GM12878 (cell line): ENCODE measurements around the gene SETD7. TPM values are rescaled to one million over a fixed set of nuclear protein-coding genes. Genes with fewer than 3 reads are reported as not detected.

Source experiments
- ASH2L ChIP-seq: fragments of 300-600, 200-600 bp; sonication (generic); IDR thresholded peaks from 2 replicates; pipeline ENCODE4 v1.6.1; 2017; ENCODE audit warnings: low read depth, mild to moderate bottlenecking, borderline replicate concordance
- CBFB ChIP-seq: IDR thresholded peaks from 2 replicates; pipeline ENCODE4 v1.6.1; 2016; ENCODE audit warnings: antibody characterized with exemption, low read depth
- DPF2 ChIP-seq: fragments of 450-650 bp; IDR thresholded peaks from 2 replicates; pipeline ENCODE4 v1.6.1; 2017; ENCODE audit warnings: mild to moderate bottlenecking
- HDGF ChIP-seq: fragments of 450-650 bp; IDR thresholded peaks from 2 replicates; pipeline ENCODE4 v1.6.1; 2016; ENCODE audit warnings: antibody characterized with exemption
- NRF1 ChIP-seq: conservative IDR thresholded peaks from 2 replicates; pipeline ENCODE4 v1.6.1; 2011; ENCODE audit warnings: mild to moderate bottlenecking, low read depth, low read length, improper control_type of control experiment
- PKNOX1 ChIP-seq: fragments of 450-650 bp; IDR thresholded peaks from 2 replicates; pipeline ENCODE4 v1.6.1; 2016; ENCODE audit warnings: mild to moderate bottlenecking
- POLR2A ChIP-seq: IDR thresholded peaks from 2 replicates; pipeline ENCODE4 v1.6.1; 2011; ENCODE audit warnings: low read depth, mild to moderate bottlenecking, low read length
- POLR2AphosphoS2 ChIP-seq: IDR thresholded peaks from 2 replicates; pipeline ENCODE4 v1.6.1; 2011; ENCODE audit warnings: low read depth, mild to moderate bottlenecking, low read length, improper control_type of control experiment, moderate library complexity
- POLR2AphosphoS5 ChIP-seq: IDR thresholded peaks from 2 replicates; pipeline ENCODE4 v1.6.1; 2011; ENCODE audit warnings: mild to moderate bottlenecking, low read length, inconsistent platforms
- POU2F2 ChIP-seq: IDR thresholded peaks from 3 replicates; pipeline ENCODE4 v1.6.1; 2011; ENCODE audit warnings: low read depth, mild to moderate bottlenecking, low read length, borderline replicate concordance
- RELA ChIP-seq: fragments of 450-650 bp; IDR thresholded peaks from 2 replicates; pipeline ENCODE4 v1.8.0; 2014; ENCODE audit warnings: borderline replicate concordance; ENCODE audit not compliant: partially characterized antibody
- RELB ChIP-seq: fragments of 450-650 bp; IDR thresholded peaks from 2 replicates; pipeline ENCODE4 v1.6.1; 2017; ENCODE audit warnings: low read depth, mild to moderate bottlenecking, moderate library complexity
- RUNX3 ChIP-seq: IDR thresholded peaks from 2 replicates; pipeline ENCODE4 v1.6.1; 2012; ENCODE audit warnings: low read length, inconsistent platforms
- SPI1 ChIP-seq: IDR thresholded peaks from 2 replicates; pipeline ENCODE4 v1.6.1; 2011; ENCODE audit warnings: low read depth, mild to moderate bottlenecking, low read length, moderate library complexity, borderline replicate concordance; ENCODE audit not compliant: insufficient read depth
- ZNF207 ChIP-seq: fragments of 450-650 bp; IDR thresholded peaks from 2 replicates; pipeline ENCODE4 v1.6.1; 2014; ENCODE audit warnings: antibody characterized with exemption, mild to moderate bottlenecking, borderline replicate concordance
- ZSCAN29 ChIP-seq: fragments of 450-650 bp; IDR thresholded peaks from 2 replicates; pipeline ENCODE4 v1.6.1; 2017; ENCODE audit warnings: mild to moderate bottlenecking, moderate library complexity
- polyA plus RNA-seq, 11 experiments: library from polyadenylated mRNA; depleted of rRNA in 4 of 11; unstranded in 6 of 11; stranded (reverse) in 5 of 11; fragments of >200 nt; fragmentation: Nextera tagmentation in 4 of 11; fragmentation: Illumina TruSeq in 1 of 11; extraction: Ambion mirVana in 4 of 11; extraction: Trizol in 1 of 11; gene quantifications; 1 replicate in 1 of 11; 2 replicates in 10 of 11; pipeline versions ENCODE4 v1.2.1 to v1.2.3, GENCODE V29; 2011 to 2016; ENCODE audit warnings: inconsistent platforms in 2 of 11, missing spikeins in 2 of 11, low read depth in 1 of 11
- total RNA-seq, 4 experiments: library from RNA; depleted of rRNA in 3 of 4; stranded (reverse); fragments of >200 nt in 3 of 4; fragmentation: Illumina TruSeq in 1 of 4; extraction: Trizol in 1 of 4; gene quantifications; 2 replicates each; pipeline versions ENCODE4 v1.2.1 to v1.2.3, GENCODE V29; 2013 to 2021
- TF ChIP-seq, protein P1 (sequence below): IDR thresholded peaks from 2 replicates; pipeline ENCODE4 v1.6.1; 2012; ENCODE audit warnings: low read depth, low read length, improper control_type of control experiment
- TF ChIP-seq, protein P2 (sequence below): fragments of 450-650 bp; IDR thresholded peaks from 2 replicates; pipeline ENCODE4 v1.6.1; 2017; ENCODE audit warnings: mild to moderate bottlenecking
- TF ChIP-seq, protein P3 (sequence below): IDR thresholded peaks from 2 replicates; pipeline ENCODE4 v1.6.1; 2011; ENCODE audit warnings: mild to moderate bottlenecking, low read depth, low read length, moderate library complexity; ENCODE audit not compliant: insufficient replicate concordance
- TF ChIP-seq, protein P4 (sequence below): fragments of 450-650 bp; IDR thresholded peaks from 2 replicates; pipeline ENCODE4 v1.6.1; 2018; ENCODE audit warnings: mild to moderate bottlenecking, low read depth, moderate library complexity; ENCODE audit not compliant: partially characterized antibody

SETD7 gene
- total and polyA plus RNA-seq, 10 of the 15 experiments (the other 5 are each of a cell fraction or from before 2014, with no cell fraction given) = 0.03 to 0.82 (median 0.44) TPM

- TF ChIP-seq NRF1 (peak; percentile 55), POU2F2 (peak; percentile 27; the same call in 1 of the 3 replicates), RELB (peak; percentile 44; the same call in 1 of the 2 replicates), PKNOX1 (peak; percentile 87), ASH2L (peak; percentile 81; the same call in 1 of the 2 replicates), HDGF (peak; percentile 92), ZSCAN29 (no peak), POLR2A (peak; percentile 91), CBFB (peak; percentile 75; the same call in 1 of the 2 replicates), RUNX3 (0 out of 2 replicates have a peak, but pooled peaks have one; percentile 4), ZNF207 (peak; percentile 69), POLR2AphosphoS5 (peak; percentile 65; the same call in 1 of the 2 replicates), DPF2 (peak; percentile 57; the same call in 1 of the 2 replicates), POLR2AphosphoS2 (peak; percentile 66; the same call in 1 of the 2 replicates), RELA (peak; percentile 26), SPI1 (peak; percentile 29; the same call in 1 of the 2 replicates)
- TF ChIP-seq, protein P1, sequence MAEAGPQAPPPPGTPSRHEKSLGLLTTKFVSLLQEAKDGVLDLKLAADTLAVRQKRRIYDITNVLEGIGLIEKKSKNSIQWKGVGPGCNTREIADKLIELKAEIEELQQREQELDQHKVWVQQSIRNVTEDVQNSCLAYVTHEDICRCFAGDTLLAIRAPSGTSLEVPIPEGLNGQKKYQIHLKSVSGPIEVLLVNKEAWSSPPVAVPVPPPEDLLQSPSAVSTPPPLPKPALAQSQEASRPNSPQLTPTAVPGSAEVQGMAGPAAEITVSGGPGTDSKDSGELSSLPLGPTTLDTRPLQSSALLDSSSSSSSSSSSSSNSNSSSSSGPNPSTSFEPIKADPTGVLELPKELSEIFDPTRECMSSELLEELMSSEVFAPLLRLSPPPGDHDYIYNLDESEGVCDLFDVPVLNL = peak; percentile 69; the same call in 1 of the 2 replicates
- TF ChIP-seq, protein P2, sequence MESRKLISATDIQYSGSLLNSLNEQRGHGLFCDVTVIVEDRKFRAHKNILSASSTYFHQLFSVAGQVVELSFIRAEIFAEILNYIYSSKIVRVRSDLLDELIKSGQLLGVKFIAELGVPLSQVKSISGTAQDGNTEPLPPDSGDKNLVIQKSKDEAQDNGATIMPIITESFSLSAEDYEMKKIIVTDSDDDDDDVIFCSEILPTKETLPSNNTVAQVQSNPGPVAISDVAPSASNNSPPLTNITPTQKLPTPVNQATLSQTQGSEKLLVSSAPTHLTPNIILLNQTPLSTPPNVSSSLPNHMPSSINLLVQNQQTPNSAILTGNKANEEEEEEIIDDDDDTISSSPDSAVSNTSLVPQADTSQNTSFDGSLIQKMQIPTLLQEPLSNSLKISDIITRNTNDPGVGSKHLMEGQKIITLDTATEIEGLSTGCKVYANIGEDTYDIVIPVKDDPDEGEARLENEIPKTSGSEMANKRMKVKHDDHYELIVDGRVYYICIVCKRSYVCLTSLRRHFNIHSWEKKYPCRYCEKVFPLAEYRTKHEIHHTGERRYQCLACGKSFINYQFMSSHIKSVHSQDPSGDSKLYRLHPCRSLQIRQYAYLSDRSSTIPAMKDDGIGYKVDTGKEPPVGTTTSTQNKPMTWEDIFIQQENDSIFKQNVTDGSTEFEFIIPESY = peak; percentile 52; the same call in 1 of the 2 replicates
- TF ChIP-seq, protein P3, sequence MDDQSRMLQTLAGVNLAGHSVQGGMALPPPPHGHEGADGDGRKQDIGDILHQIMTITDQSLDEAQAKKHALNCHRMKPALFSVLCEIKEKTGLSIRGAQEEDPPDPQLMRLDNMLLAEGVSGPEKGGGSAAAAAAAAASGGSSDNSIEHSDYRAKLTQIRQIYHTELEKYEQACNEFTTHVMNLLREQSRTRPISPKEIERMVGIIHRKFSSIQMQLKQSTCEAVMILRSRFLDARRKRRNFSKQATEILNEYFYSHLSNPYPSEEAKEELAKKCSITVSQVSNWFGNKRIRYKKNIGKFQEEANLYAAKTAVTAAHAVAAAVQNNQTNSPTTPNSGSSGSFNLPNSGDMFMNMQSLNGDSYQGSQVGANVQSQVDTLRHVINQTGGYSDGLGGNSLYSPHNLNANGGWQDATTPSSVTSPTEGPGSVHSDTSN = no peak
- TF ChIP-seq, protein P4, sequence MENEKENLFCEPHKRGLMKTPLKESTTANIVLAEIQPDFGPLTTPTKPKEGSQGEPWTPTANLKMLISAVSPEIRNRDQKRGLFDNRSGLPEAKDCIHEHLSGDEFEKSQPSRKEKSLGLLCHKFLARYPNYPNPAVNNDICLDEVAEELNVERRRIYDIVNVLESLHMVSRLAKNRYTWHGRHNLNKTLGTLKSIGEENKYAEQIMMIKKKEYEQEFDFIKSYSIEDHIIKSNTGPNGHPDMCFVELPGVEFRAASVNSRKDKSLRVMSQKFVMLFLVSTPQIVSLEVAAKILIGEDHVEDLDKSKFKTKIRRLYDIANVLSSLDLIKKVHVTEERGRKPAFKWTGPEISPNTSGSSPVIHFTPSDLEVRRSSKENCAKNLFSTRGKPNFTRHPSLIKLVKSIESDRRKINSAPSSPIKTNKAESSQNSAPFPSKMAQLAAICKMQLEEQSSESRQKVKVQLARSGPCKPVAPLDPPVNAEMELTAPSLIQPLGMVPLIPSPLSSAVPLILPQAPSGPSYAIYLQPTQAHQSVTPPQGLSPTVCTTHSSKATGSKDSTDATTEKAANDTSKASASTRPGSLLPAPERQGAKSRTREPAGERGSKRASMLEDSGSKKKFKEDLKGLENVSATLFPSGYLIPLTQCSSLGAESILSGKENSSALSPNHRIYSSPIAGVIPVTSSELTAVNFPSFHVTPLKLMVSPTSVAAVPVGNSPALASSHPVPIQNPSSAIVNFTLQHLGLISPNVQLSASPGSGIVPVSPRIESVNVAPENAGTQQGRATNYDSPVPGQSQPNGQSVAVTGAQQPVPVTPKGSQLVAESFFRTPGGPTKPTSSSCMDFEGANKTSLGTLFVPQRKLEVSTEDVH = no peak
These were observed 102.5 kb downstream of the SETD7 start (continued) for GRCh38 chr4:139453371-139454110.
